ENCODE results near the gene ZNF831. TPM values are rescaled to one million over a fixed set of nuclear protein-coding genes. Genes with fewer than 3 reads are reported as not detected.
A peak's percentile ranks its signal among the peaks of the same experiment; 100 is the strongest.

The ZNF831 gene
- total and polyA plus RNA-seq, 3 donors from 2014 or later, result 0.99 to 4.8 (median 4.0) TPM

DNA sequence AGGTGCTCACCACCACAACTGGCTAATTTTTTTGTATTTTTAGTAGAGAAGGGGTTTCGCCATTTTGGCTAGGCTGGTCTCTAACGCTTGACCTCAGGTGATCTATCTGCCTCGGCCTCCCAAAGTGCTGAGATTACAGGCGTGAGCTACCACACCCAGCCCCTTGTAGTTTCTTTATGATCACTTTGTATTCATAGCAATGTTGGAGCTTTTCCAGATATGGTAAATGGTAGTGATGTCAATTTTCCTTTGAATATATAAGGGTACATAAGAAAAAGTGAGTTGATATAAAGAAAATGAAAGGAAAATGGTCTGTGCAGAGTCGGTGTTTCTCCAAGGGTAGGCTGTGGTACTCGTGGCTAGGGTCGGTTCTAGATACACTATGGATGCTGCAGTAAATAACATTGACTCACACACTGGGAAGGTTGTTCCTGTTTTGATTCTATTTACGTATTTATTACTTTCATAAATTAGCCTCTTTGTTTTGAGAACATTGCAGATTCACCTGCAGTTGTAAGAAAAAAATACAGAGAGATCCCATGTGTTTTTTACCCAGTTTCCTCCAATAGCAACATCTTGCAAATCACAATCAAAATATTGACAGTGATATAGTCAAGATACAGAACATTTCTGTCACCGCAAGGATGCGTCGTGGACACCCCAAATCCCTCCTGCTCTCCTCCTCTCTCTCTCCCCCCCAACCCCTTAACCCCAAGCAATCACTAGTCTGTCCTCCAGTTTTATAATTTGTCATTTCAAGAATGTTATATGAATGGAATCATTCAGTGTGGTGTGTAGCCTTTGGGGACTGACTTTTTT is 2.5 kb downstream of the ZNF831 start:
- peak; percentile 8 for DNase-seq
- intact Hi-C loops (cut with DNase I; ENCODE audit: low total_unique reads), result no loop called here
- no peaks in the 10 kb centered on the region for H3K36me3 ChIP-seq (ENCODE audit: low read depth, missing control alignments)
- no peak overlapping the region for H3K4me3 ChIP-seq
- peaks cover 2% of the 10 kb centered on the region for H3K4me1 ChIP-seq
- TF ChIP-seq, protein P1, sequence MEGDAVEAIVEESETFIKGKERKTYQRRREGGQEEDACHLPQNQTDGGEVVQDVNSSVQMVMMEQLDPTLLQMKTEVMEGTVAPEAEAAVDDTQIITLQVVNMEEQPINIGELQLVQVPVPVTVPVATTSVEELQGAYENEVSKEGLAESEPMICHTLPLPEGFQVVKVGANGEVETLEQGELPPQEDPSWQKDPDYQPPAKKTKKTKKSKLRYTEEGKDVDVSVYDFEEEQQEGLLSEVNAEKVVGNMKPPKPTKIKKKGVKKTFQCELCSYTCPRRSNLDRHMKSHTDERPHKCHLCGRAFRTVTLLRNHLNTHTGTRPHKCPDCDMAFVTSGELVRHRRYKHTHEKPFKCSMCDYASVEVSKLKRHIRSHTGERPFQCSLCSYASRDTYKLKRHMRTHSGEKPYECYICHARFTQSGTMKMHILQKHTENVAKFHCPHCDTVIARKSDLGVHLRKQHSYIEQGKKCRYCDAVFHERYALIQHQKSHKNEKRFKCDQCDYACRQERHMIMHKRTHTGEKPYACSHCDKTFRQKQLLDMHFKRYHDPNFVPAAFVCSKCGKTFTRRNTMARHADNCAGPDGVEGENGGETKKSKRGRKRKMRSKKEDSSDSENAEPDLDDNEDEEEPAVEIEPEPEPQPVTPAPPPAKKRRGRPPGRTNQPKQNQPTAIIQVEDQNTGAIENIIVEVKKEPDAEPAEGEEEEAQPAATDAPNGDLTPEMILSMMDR (IDR thresholded peaks at IDR 0.05), result no peak
- no peak for TF ChIP-seq POLR2A (IDR thresholded peaks at IDR 0.05)
- H3K27me3 ChIP-seq, result no peaks in the 10 kb centered on the region
- no peak overlapping the region for H3K27ac ChIP-seq
- no peaks in the 10 kb centered on the region for H3K9me3 ChIP-seq
- 87% methylated on average over 11 of the region's 11 CpGs for WGBS, 2 donors

GRCh38 chr20:59170406-59171349 is 7.1 kb downstream of the ZNF831 start:
- Histone ChIP-seq H3K27ac (no peak overlapping the region), H3K9me3 (no peaks in the 10 kb centered on the region), H3K36me3 (ENCODE audit: low read depth, missing control alignments) (no peaks in the 10 kb centered on the region), H3K4me1 (peaks cover 10% of the 10 kb centered on the region), H3K27me3 (no peaks in the 10 kb centered on the region), H3K4me3 (no peak overlapping the region)
- 52 to 67% methylated on average over 6 of the region's 6 CpGs for WGBS, 2 donors
- TF ChIP-seq, protein P1 (IDR thresholded peaks at IDR 0.05), result no peak
- TF ChIP-seq POLR2A (IDR thresholded peaks at IDR 0.05), result no peak
- intact Hi-C loops (cut with DNase I; ENCODE audit: low total_unique reads), result no loop called here
- peak; percentile 92 for DNase-seq

- H3K4me3 ChIP-seq, result no peak overlapping the region
- no peaks in the 10 kb centered on the region for H3K36me3 ChIP-seq (ENCODE audit: low read depth, missing control alignments)
- no peaks in the 10 kb centered on the region for H3K27me3 ChIP-seq
- intact Hi-C loops (cut with DNase I; ENCODE audit: low total_unique reads), result no loop called here
- TF ChIP-seq, protein P1 (IDR thresholded peaks at IDR 0.05), result no peak
- TF ChIP-seq POLR2A (IDR thresholded peaks at IDR 0.05), result no peak
- peaks cover 10% of the 10 kb centered on the region for H3K4me1 ChIP-seq
- peak; percentile 4 for DNase-seq
- peak overlapping the region in 1 of 2 donors; percentile 24 for H3K27ac ChIP-seq
- WGBS, 2 donors, result 85 to 88% methylated on average over 8 of the region's 8 CpGs
- no peaks in the 10 kb centered on the region for H3K9me3 ChIP-seq
These were observed 8.4 kb downstream of the ZNF831 start for GRCh38 chr20:59171986-59172385.

GRCh38 chr20:59173938-59174491 is 10.4 kb downstream of the ZNF831 start:
- intact Hi-C loops (cut with DNase I; ENCODE audit: low total_unique reads), result no loop called here
- no peak for TF ChIP-seq POLR2A (IDR thresholded peaks at IDR 0.05)
- TF ChIP-seq, protein P1 (IDR thresholded peaks at IDR 0.05), result no peak
- Histone ChIP-seq H3K4me1 (peaks cover 10% of the 10 kb centered on the region), H3K27ac (no peak overlapping the region), H3K4me3 (no peak overlapping the region), H3K36me3 (ENCODE audit: low read depth, missing control alignments) (no peaks in the 10 kb centered on the region), H3K27me3 (no peaks in the 10 kb centered on the region), H3K9me3 (no peaks in the 10 kb centered on the region)
- DNase-seq, result peak; percentile 13
- WGBS, 2 donors, result 74 to 84% methylated on average over 7 of the region's 7 CpGs
